ENCODE data around the gene SNED1. TPM values are rescaled to one million over a fixed set of nuclear protein-coding genes. Genes with fewer than 3 reads are reported as not detected.

SNED1 gene
- total RNA-seq, 1 experiment from 2014 or later, result 2.8 TPM

- Histone ChIP-seq H3K27me3 (ENCODE audit: insufficient read depth, low read depth) (no peaks in the 10 kb centered on the region), H4K20me1 (ENCODE audit: insufficient read depth) (peaks cover 3% of the 10 kb centered on the region; the same call in 1 of the 2 replicates), H3K4me3 (no peak overlapping the region), H3K9me2 (ENCODE audit: insufficient read depth) (no peaks in the 10 kb centered on the region), H3K4me1 (replicated peaks; ENCODE audit: insufficient read depth) (no peaks in the 10 kb centered on the region; the same call in 1 of the 2 replicates), H3K4me2 (no peak overlapping the region), H3F3A (ENCODE audit: insufficient read depth, low read depth) (0 out of 2 replicates have a peak, but pooled peaks cover 3% of the 10 kb centered on the region), H3K79me2 (ENCODE audit: low read depth) (peaks cover 29% of the 10 kb centered on the region), H3K27ac (no peak overlapping the region), H3K9me3 (ENCODE audit: insufficient read depth, low read depth) (no peaks in the 10 kb centered on the region), H3K36me3 (ENCODE audit: low read depth) (peaks cover 22% of the 10 kb centered on the region; the same call in 1 of the 2 replicates), H2AFZ (no peak overlapping the region)
- no peak for DNase-seq
- no TSS peak for BruUV-seq (replicated peaks)
- POLR2A ChIA-PET (ENCODE audit: unreplicated experiment), result no interaction called here
- CTCF ChIA-PET, result no interaction called here
- TF ChIP-seq EZH2 (IDR thresholded peaks at IDR 0.05; ENCODE audit: low read depth), result no peak
- TF ChIP-seq CTCF (conservative IDR thresholded peaks at IDR 0.05), result no peak
- intact Hi-C loops (cut with micrococcal nuclease; ENCODE audit: unreplicated experiment), result no loop called here
Measured at GRCh38 chr2:241096979-241097378, 98.6 kb downstream of the SNED1 start.

GRCh38 chr2:241099246-241099645, 100.8 kb downstream of the SNED1 start:
- Histone ChIP-seq H3K4me2 (no peak overlapping the region), H3K4me3 (no peak overlapping the region), H3F3A (ENCODE audit: insufficient read depth, low read depth) (peaks cover 11% of the 10 kb centered on the region; the same call in 1 of the 2 replicates), H2AFZ (no peak overlapping the region), H3K9me3 (ENCODE audit: insufficient read depth, low read depth) (no peaks in the 10 kb centered on the region), H3K27ac (no peak overlapping the region), H3K27me3 (ENCODE audit: insufficient read depth, low read depth) (no peaks in the 10 kb centered on the region), H3K79me2 (ENCODE audit: low read depth) (peaks cover 39% of the 10 kb centered on the region), H3K4me1 (replicated peaks; ENCODE audit: insufficient read depth) (peaks cover 10% of the 10 kb centered on the region), H4K20me1 (ENCODE audit: insufficient read depth) (peaks cover 3% of the 10 kb centered on the region; the same call in 1 of the 2 replicates), H3K9me2 (ENCODE audit: insufficient read depth) (no peaks in the 10 kb centered on the region), H3K36me3 (ENCODE audit: low read depth) (peaks cover 22% of the 10 kb centered on the region; the same call in 1 of the 2 replicates)
- BruUV-seq (replicated peaks), result no TSS peak
- CTCF ChIA-PET, result no interaction called here
- DNase-seq, result no peak
- TF ChIP-seq EZH2 (IDR thresholded peaks at IDR 0.05; ENCODE audit: low read depth) (no peak), CTCF (conservative IDR thresholded peaks at IDR 0.05) (no peak)
- POLR2A ChIA-PET (ENCODE audit: unreplicated experiment), result no interaction called here
- intact Hi-C loops (cut with micrococcal nuclease; ENCODE audit: unreplicated experiment), result no loop called here

GRCh38 chr2:241102239-241102803, 103.9 kb downstream of the SNED1 start, which contains the start of gene MTERF4:
MTERF4 (minus strand) TSS chr2:241102287; CDS start chr2:241102273, 14 bp downstream.
- Histone ChIP-seq H3K9me2 (ENCODE audit: insufficient read depth) (no peaks in the 10 kb centered on the region), H3K4me3 (peak within 1 kb of the TSS; percentile 83), H3K79me2 (ENCODE audit: low read depth) (peaks cover 39% of the 10 kb centered on the region), H3K36me3 (ENCODE audit: low read depth) (no peaks in the 10 kb centered on the region), H3K27ac (peak within 1 kb of the TSS; percentile 66), H2AFZ (peak within 1 kb of the TSS; percentile 97), H4K20me1 (ENCODE audit: insufficient read depth) (no peaks in the 10 kb centered on the region; the same call in 1 of the 2 replicates), H3K4me2 (peak within 1 kb of the TSS; percentile 93), H3F3A (ENCODE audit: insufficient read depth, low read depth) (peaks cover 11% of the 10 kb centered on the region; the same call in 1 of the 2 replicates), H3K27me3 (ENCODE audit: insufficient read depth, low read depth) (no peaks in the 10 kb centered on the region), H3K9me3 (ENCODE audit: insufficient read depth, low read depth) (no peaks in the 10 kb centered on the region), H3K4me1 (replicated peaks; ENCODE audit: insufficient read depth) (peaks cover 10% of the 10 kb centered on the region)
- peak; percentile 84 to 96 for DNase-seq
- TSS peak; percentile 94 for BruUV-seq (replicated peaks)
- ChIA-PET POLR2A (ENCODE audit: unreplicated experiment) (interaction anchor here (0.5 to 0.6 kb wide), 2 partner anchors 159 to 224 kb away, joined by 4 to 8 read pairs; no protein-coding TSS in a partner anchor), CTCF (no interaction called here)
- TF ChIP-seq CTCF (conservative IDR thresholded peaks at IDR 0.05) (no peak), EZH2 (IDR thresholded peaks at IDR 0.05; ENCODE audit: low read depth) (no peak)
- intact Hi-C loops (cut with micrococcal nuclease; ENCODE audit: unreplicated experiment), result loop anchor here (5.0 to 10.0 kb wide), 4 partner anchors 45 to 248 kb away; partner anchors contain the start of genes HDLBP, PASK and SEPTIN2

Measured in PC-9 (cell line).